GM12874 (cell line): ENCODE measurements around the gene DYRK1A.

Experiments used
- TF ChIP-seq, protein P1 (sequence below): IDR thresholded peaks from 2 replicates; pipeline ENCODE4 v1.5.1; 2011; ENCODE audit warnings: low read depth, mild to moderate bottlenecking, control low read depth, low read length, moderate library complexity; ENCODE audit not compliant: insufficient read depth

The DYRK1A gene

DNA sequence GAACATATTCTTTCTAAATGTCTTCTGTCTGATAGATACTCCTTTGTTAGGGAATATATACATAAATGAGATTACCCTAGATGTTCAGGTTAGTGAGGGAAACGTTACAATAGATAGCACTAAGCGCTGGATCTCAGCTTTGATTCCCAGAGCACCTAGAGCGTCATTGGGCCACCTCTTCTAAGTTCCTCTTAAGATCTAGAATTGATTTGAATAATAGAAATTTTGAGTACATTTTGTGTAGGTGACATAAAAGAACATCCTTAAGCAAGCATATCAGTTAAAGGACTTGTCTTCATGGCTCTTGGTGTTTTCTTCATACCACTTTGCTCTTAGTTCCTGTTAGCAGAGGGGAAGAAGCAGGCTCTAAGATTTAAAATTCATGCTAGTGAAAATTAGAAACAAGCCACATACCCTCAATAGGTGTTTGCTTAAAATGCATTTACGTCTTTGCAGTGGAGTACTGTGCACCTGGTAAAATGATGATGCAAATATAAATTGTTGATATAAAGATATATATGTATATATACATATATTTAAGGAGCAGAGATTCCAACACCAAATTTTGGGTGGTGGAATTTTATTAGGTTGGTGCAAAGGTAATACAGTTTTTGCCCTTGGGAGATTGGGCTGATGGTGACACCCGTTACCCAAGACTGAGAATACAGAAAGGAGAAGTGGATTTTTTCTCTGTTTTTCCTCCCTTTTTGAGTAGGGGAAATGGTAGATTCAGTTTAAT lies 47.1 kb downstream of the DYRK1A start:
- TF ChIP-seq, protein P1, sequence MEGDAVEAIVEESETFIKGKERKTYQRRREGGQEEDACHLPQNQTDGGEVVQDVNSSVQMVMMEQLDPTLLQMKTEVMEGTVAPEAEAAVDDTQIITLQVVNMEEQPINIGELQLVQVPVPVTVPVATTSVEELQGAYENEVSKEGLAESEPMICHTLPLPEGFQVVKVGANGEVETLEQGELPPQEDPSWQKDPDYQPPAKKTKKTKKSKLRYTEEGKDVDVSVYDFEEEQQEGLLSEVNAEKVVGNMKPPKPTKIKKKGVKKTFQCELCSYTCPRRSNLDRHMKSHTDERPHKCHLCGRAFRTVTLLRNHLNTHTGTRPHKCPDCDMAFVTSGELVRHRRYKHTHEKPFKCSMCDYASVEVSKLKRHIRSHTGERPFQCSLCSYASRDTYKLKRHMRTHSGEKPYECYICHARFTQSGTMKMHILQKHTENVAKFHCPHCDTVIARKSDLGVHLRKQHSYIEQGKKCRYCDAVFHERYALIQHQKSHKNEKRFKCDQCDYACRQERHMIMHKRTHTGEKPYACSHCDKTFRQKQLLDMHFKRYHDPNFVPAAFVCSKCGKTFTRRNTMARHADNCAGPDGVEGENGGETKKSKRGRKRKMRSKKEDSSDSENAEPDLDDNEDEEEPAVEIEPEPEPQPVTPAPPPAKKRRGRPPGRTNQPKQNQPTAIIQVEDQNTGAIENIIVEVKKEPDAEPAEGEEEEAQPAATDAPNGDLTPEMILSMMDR = no peak

DNA sequence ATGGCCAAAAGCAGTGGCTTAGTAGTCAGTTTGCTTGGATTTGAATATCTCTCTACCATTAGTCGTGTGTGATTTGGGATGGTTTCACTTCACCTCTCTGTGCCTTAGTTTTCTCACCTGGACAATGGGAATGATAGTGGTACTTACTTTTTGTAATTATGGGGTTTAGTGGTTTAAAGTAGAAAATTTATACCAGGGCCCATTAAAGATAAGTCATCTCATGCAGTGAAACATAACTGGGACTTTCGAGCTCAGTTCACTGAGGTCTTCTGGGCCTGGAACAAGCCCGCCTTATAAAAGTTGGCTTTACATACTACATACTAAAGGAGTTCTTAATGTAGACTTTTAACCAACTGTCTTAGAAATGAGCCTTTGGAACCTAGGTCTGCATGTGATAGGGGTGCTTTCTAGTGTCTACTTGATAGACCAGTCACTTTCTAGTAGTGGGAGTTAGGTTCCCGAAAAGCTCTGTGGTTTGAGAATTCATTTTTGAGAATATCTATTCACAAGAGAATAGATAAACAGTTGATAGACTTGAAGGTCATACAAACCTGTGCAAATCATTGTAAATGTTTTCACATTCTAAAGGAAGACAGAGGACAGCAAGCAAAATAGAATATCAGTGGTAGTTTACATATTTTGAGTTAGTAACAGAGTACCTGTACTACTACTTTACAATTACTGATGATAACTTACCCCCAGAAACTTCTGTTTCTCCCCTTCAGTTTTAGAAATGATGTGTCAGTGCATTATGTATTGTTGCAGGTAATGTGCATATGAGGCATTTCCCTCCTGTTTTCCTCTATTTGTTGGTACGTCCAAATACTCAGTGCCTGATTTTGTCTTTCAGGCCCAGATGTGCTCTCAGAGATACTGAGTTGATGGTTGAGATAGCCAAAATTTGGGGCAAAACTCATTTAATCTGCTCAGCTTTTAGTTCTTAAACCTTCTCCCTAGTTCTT lies 48.0 kb downstream of the DYRK1A start:
- TF ChIP-seq, protein P1 = no peak

GRCh38 chr21:37415939-37416338 lies 49.4 kb downstream of the DYRK1A start:
- TF ChIP-seq, protein P1 = no peak

- TF ChIP-seq, protein P1 = no peak
Observed at GRCh38 chr21:37416914-37417313, 50.3 kb downstream of the DYRK1A start.

DNA sequence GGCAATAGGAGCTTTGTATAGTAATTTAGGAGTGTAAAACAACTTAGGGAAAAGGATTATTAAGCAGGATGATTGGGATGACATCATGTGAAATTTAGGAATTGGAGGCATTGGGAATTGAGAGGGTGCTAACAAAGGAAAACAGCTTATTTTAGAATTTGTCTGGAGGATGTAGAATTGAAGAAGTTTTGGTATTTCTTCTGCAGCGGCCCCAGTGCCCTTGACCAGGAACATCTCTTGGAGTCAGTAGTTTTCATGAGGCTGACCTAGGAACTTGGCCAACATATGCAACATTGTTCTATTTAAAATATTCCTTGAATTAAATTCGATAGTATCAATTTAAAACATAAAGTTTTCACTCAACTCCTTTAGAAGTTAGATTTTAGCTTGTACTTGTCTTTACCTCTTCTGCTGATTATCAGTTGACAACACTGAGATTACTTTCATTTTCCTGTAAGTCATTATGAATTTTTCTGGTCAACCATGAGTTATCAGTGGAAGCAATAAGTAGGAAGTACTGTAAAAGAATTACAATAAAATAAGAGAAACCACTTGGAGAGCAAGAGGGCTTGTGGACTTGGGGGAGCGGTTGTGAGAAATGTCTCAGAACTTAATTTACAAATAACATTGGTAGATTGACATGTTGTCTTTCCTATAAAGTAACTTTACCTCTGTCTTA lies 52.8 kb downstream of the DYRK1A start:
- TF ChIP-seq, protein P1 = no peak

DNA sequence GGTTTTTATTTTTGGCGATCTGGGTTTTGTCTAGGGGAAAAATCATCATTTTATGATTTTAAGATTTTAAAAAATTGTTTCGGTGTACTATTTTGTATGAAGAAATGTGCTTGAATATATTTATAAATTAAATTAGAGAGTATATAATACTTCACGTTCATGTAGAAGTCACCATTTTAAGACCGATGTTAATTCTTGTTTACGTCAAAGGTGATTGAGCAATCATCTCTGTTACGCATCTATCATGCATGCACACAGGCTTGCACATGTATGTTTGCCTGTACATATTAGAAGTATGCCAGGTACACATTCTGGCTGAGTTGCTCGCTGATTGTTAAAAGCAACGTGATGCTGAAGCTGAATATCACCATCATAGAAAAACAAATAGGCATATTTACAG lies 54.7 kb downstream of the DYRK1A start:
- TF ChIP-seq, protein P1 = no peak

GRCh38 chr21:37422382-37422781 lies 55.8 kb downstream of the DYRK1A start:
- TF ChIP-seq, protein P1 = no peak
